Endometrium (tissue), 2 donors: ENCODE measurements around the gene ALDH3A1.
"Not testable (repeated sequence)": the region's sequence is repeated elsewhere in the genome, so short reads cannot be mapped to it uniquely, and the experiment has no call there.

Experiments
- FAIRE-seq: peaks from 2 replicates; lab custom pipeline; 2012; peaks lifted over from hg19 to GRCh38; lab: Jason Lieb, UNC
- donor health status: control.
- donor health status: control.

The ALDH3A1 gene

DNA sequence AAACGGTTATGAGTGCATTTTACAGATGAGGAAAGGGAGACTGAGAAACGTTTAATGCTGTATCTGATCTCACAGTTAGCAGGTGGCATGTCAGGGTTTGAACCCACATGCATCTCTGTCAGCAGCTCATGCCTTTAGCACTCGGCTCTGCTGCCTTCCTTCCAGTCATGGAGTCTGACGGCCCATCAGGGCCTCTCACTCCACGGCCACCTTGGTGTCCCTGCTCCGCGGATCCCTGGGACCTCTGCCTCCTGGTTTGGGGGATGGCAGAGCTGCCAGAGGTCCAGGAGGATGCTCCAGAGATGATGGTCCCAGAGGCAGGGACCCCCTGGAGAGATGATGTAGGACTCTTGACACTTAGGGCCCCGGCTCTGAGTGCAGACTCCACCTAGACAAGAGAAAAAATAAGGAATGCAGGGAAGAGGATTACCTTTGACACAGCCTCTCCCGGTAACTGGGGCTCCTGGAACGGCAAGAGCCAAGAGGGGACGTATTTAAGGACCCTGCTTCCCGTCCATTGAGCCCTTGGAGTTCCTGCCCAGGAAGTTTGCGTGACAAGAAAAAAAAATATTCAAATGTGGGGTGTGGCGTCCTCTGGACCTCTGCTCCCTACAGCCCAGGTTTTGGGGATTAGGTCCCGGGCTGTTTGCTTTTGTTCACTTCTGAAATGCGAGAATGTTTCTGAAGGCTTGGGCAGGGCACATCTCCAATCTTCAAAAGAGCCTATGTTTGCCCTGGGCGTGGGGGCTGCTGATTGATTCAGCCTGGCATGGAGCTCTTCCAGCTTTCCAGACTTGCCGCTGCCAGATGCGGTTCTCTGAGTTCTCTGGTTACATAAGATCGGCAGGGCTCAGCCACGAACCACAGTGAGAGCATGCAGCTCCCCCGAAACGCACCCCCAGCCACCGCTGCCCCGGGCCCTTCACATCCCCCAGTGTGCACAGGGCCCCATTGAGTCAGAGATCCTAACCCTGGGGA, at the start of gene ALDH3A1:
ALDH3A1 (minus strand) TSS at position 470 of the 978 bp plus-strand sequence. CDS start 3,169 bp downstream, outside the sequence.
- no peak for FAIRE-seq

DNA sequence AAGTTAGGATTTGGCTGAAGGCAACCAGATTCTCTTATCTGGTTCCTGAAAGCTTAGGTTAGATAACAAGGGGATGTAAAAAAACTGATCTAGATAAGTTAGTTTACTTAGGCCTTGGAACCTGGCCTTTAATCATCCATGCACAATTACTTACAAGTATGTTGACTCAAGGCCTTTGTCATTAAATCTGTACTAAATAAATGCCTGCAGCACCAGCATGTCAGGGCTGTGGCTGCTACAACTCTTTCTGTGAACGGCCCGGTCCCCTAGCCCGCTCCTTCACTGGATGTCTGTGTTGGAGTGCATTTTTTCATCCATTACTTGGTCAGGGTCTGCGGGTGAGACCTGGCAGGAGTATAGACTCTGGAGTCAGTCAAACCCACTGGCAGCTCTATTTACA, 48.4 kb upstream of the ALDH3A1 start:
- no peak for FAIRE-seq

DNA sequence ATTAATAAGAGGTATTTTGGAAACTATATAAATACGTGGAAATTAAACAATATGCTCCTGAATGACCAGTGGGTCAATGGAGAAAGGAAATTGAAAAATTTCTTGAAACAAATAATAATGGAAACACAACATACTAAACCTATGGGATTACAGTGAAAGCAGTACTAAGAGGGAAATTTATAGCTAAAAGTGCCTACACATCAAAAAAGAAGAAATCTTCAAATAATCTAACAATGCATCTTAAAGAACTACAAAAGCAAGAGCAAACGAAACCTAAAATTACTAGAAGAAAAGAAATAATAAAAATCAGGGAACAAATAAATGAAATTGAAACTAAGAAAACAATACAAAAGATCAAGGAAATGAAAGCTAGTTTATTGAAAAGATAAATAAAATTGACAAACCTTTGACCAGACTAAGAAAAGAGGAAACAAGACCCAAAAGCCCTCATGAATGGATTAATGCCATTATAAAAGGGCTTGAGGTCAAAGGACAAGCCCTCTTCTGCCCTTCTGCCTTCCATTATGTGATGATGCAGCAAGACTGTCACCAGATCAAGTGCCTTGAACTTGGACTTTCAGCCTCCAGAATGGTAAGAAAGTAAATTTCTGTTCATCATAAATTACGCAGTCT, 43.9 kb upstream of the ALDH3A1 start:
- FAIRE-seq: no peak

DNA sequence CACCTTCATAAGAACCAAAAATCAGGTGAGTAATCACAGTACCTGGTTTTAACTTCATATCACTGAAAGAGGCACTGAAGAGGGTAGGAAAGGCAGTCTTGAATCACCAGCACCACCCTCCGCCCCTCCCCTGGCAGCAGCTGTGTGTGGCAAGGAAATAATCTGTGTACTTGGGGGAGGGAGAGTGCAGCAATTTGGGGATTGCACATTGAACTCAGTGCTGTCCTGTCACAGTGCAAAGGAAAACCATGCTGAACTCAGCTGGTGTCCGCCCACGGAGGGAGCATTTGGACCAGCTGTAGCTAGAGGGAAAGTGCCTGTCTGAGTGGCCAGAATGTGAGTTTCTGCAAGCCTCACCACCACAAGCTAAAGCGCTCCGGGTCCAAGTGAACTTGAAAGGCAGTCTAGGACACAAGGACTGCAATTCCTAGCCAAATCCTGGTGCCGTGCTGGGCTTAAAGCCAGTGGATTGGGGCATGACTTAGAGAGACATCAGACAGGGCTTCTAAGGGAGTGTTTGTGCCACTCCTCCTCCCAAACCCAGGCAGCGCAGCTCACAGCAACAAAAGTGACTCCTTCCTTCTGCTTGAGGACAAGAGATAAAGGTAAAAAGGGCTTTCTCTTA, 39.7 kb upstream of the ALDH3A1 start:
- FAIRE-seq: no peak

DNA sequence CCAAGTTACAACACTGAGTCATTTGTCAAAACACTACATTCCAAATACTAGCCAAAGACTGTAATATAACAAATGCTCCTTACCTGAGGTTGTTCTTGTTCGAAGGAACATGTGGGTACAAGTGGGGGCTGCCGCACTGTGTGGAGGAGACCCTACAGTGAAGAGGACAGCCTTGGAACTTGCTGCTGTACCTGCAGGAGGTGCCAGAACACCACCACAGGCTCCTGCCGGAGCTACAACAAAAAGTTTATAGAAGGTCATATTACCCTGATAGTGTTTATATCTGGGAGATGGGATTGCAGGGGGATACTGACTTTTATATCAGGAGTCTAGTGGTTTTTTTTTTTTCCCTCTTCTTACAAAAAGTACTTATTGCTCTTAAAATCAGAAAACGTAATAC, 37.8 kb upstream of the ALDH3A1 start:
- no peak for FAIRE-seq

DNA sequence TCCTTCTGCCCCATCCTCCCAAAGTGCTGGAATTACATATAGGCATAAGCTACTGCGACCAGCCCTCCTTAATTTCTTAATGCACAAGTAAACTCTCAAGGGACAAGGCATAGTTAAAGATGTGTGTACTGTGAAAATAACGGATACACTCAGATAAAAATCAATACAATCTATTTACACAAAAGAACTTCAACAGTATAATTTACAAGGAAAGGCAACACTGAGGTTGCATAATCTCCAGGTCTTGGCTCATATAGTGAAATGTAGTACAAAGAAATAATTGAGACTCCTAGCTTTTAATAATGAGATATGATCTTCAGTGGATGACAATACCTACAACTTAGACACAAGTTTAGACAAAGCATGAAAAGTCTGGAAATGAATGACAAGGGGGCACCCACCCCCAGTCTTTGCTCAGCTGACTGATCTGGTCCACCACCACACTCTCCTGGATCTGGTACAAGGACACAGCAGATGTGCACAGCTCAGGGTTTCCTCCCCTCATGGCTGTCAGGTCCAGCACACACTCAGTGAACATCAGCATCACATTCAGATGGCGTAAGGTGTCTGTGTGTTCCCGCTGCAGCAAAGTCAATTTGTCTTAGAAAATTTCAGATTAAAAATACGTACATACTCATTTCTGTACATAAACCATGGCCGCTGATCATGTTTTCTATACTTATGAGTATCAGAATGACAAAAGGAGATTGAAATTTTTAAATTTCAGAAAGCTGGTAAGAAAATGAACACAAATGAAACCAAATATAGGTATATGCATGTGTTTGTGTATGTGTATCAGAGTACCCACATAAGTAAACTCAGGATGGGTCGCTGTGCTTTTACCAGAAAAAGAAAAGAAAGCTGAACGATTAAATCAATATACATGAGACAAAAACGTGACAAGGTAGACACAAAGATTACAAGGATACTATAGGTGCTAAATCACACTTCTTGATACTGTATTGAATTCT, 33.7 kb upstream of the ALDH3A1 start:
- no peak for FAIRE-seq

DNA sequence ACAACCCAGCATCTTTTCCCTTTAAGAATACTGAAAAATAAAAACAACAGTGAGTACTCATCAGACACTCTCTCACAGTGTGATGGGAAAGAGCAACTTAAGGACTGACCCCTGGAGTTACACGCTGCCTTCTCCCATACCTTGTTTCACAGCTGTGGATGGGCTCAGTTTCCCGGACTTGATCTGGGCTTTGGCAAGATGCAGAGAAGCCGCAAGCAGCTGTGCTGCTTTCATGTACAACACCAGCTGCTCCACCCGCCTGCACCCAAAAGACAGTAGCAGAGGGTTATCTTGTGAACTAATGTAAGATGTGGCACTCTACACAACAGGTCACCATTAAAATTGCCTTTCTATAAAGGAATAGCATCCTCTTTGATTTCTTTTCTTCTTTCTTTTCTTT, 32.7 kb upstream of the ALDH3A1 start:
- no peak for FAIRE-seq

DNA sequence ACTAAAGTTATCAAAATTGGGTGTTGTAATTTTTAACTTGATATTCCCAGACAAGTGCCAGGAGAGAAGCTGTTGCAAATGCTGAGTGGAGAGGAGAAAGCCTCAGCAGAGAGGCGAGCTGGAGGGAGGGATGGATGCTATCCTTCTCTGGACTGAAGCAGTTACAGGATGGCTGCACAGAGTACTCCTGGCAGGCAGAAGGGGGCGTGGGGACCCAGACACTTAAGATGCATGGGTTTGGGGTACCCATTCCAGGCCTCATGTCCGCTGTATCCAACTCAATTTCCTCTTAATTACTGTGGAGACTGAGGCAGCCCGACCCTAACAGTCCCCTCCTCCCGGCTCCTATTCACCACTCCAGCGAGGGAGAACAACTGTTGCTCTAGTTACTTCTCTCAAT, 25.4 kb upstream of the ALDH3A1 start:
- FAIRE-seq: no peak

DNA sequence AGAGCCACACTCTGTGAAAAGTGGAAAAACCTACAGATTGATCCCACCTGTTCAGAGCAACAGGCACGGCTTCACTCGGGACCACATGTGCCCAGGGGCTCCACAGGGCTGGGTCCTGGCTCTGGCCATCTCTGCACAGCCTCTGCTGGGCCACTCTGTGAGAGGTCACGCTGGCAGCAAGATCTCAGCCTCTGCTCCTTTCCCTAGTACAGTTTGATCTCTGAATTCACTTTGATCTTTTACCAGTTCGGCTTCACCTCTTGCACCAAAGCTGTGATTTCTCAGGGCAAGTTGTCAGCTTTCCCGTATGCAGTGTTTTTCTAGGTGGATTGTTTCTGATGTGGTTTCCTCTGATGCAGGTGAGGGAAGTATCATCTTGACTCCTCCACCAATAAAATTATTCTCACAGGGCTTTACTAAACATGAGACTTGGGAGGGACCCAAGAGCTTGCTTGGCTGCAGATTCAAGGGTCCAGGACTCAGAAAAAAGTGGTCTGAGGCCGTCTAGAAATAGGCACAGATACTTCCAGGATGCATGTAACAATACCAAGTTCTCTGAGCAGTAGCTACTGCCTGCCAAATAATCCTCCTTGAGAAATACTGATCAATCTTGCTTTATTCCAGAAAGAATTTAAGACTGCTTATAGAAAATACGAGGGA, 24.0 kb upstream of the ALDH3A1 start:
- FAIRE-seq: no peak

DNA sequence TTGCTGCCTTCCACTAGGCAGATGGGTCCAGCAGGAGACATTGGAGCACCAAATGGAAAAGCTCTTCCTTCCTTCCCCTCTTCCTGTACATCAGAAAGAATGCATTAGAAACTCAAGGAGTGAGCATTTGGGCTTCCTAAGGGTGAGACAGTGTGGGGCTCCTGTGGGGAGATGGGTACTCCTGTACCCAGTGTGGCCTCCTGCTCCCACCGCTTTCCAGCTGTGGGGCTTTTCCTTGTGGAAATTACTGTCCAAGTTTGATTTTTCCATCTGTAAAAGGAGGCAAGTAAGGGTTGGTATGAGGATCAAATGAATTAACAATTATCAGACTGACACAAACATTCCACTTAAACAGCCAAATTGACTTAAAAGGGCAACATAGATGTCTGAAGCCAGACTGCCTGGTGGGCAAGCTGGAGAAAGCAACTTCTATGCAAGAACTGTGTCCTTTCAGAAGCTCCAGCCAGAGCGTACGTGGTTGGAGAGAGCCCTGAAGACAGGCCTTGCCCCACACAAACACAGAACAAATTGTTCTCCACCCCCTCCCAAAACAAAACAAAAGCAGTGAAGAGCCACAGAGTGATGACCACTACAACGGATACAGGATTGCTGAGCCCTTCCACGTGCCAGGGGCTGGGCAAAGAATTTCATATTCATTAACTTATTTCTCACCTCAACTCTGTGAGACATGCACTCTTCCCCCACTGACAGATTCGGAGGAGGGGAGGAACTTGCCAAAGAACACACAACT, 23.1 kb upstream of the ALDH3A1 start:
- FAIRE-seq: no peak

DNA sequence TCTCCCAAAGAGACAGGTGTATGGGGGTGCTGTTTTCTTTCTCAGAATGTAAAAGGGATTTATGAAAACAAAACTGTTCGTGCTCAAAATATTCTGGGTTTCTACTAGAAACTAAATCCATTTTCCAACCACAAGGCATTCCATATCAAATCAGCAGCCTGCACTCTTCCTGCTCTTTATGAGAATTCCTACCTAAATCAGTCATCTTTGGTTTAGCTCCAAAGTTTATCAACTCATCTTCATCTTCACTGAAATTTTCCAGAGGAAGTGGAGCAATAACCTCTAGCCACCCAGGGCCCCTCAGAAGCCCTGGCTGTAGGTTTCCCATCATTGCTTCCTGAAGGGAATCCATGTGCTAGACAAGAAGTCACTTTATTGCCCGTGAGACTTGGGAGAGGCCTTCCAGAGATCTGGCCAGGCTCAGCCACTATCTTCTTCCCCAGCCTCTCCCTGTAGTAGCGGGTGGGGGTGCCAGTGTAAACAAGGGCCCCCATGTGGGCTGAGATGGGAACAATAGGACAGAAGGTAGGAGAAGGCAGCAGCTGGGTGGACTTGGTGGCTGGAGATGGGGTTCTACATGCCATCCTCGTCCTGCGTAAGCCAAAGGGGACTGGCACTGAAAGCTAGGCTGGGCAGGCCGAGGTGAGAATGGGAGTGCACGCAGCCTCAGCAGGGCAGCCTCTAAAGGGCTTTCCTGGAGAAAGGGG, 22.0 kb upstream of the ALDH3A1 start:
- no peak for FAIRE-seq

DNA sequence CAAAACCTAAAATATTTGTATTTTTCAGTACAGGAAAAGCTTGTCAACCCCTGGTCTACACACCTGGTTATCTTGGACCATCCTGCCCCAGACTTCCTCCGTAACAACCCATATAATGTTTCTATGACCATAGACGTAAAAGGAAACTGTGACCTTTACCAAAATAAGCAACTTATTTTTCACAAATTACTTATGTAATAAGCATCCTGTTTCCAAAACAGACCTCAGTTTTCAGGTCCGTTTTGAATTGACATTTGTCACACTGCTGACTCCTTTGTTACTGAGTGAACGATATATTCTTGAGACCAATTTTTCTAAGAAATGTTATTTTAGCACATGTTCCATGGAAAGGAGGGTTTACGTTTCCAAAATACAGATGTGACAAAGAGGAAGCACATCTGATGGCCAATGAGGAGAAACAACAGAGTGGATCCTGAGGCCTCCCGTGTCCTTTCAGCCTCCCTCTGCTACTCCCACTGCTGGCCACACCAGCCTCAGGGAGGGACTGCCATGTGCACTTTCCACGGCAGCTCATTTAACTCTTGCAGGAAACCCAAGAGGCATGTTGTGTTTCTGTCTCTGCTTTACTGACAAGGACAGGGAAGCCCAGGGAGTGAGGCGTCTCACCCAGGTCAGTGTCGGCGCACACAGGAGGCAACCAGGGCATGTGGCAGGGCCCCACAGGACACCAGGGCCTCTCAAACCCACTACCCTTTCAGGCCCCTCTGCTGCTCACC, 20.1 kb upstream of the ALDH3A1 start:
- FAIRE-seq: no peak

DNA sequence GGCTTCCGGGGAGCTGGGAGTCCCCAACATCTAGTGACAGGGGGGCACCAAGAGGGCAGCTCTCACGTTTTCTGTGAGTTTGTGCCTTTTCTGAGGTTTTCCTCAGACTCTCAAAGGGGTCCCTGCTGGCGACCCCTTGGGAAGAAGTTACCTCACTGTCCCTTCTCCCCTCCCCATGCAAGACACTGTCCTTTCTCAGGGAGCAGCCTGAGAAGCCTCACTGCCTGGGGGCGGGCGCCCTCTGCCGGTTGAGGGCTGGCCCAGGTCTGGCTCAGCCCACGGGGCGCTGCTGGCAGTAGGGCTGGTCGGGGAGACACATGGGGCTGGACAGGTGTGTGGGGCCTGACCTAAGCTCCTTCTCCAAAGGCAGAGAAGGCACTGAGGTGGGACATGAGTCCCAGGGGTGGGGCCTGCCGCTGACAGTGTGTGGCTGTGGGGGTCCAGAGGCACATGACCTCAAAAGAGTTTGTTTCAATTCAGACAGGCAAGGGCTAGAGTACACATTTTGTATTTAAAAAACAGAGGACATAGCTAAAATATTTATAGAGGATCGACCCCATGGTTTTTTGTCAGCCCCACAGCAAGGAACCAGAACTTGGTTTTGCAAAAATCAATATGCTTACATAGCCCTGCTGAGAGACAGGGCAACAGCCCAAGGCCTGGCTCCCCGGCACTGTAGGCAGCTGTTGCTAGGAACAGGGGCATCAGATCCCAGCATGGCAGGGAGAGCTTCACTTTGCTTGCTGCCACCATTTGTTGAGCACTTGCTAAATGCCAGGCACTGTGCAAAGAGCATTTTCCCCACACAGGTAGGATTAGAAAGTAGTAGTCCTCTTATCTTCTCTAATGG, 18.5 kb upstream of the ALDH3A1 start:
- no peak for FAIRE-seq

DNA sequence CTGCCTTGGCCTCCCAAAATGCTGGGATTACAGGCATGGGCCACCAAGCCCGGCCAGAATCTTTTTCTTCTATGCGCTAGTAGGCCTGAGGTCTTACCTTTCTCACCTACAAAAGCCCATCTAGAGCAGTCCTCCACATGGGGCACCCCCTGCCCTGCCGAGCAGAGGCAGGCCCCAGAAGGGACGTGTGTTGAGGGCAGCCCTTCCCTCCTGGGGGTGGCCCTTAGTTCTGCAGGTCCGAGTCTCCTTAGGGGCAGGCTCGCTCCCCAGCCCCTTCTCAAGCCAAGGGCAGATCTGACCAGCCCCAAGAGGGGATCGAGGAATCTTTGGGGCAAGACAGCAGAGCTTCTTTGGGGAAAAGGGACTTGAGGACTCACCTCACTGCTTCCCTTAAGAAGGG, 17.9 kb upstream of the ALDH3A1 start:
- no peak for FAIRE-seq

DNA sequence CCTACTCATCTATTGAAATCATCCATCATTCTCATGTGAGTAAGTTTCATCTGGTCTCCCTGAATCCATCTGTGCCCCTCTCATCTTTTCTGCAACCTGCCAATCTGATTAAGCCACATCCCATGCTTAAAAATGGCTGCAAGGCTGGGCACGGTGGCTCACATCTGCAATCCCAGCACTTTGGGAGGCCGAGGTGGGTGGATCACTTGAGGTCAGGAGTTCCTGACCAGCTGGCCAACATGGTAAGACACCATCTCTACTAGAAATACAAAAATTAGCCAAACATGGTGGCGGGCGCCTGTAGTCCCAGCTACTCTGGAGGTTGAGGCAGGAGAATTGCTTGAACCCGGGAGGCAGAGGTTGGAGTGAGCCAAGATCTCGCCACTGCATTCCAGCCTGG, 15.9 kb upstream of the ALDH3A1 start:
- not testable (repeated sequence) for FAIRE-seq

DNA sequence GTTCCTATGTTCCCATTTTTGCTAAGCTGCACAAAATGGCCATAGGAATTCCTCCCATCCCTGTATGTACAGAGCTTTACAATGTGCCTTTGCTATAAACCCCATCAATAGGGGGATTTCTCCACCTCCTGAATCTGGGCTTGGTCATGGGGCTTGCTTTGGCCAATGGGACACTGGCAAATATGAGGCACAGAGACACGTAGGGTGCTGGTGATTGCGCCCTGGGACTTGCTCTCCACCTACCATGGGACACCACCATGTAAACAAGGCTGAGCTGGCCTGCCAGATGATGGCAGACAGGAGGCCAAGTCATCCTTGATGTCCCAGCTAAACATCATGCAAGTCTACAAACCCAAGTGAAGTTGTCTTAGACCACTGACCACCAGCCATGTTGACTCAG, 15.3 kb upstream of the ALDH3A1 start:
- no peak for FAIRE-seq

DNA sequence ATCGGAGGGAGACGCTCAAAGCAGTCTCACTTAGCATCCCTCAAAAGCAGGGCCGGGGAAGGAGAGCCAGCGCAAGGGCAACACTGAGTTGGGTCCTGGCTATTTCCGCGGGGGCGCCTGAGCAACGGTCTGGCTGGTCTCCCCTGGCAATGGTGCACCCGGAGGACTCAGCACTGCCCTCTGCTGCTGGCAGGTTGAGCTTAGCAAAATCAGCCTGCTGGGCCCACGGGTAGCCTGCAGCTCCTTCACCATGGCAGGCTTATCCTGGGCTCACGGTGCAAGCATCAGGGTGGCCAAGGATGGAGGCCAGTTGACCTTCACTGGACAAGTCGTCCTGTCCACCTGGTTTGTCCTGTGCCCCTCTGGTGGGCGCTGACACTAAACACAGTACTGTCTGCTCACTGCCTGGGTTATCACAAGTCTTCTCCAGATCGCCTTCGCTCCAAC, 14.4 kb upstream of the ALDH3A1 start:
- no peak for FAIRE-seq

DNA sequence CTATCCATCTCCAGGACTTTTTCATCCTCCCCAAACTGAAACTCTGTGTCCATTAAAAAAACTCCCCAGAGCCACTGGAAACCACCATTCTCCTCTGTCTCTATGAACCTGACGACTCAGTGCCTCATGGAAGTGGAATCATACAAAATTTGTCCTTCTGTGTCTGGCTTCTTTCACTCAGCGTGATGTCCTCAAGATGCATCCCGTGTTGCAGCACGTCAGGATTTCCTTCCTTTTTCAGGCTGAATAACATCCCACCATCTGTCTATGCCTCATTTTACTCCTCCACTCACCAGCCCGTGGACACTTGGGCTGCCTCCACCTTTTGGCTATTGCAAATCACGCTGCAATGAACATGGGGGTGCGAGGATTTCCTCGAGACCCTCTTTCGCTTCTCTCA, 12.6 kb upstream of the ALDH3A1 start:
- no peak for FAIRE-seq
